GM19395 (cell line): ENCODE results near the gene ZFYVE28.

Experiments used
- ATAC-seq: cut with Tn5 transposase; IDR thresholded peaks from one replicate; pipeline ENCODE4 v1.9.1; 2021; ENCODE audit warnings: mild to moderate bottlenecking, moderate library complexity; ENCODE audit not compliant: unreplicated experiment

The ZFYVE28 gene

GRCh38 chr4:2264481-2265041 lies 153.9 kb downstream of the ZFYVE28 start:
- ATAC-seq = no peak

- ATAC-seq = no peak
Measured at GRCh38 chr4:2263926-2264321, 154.5 kb downstream of the ZFYVE28 start.

DNA sequence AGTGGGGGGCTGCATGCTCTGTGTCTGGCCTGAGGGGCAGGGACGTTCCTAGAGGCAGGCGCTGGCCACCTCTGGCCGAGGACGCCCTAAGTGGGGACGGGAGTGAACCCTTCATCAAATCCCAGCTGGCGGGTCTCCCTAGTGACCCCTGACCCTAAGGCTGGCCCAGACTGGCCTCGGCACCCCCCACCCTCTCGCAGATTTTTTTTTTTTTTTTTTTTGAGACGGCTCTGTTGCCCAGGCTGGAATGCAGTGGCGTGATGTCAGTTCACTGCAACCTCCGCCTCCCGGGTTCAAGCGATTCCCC lies 155.5 kb downstream of the ZFYVE28 start:
- no peak for ATAC-seq

GRCh38 chr4:2262145-2262943 lies 156.1 kb downstream of the ZFYVE28 start:
- peak; percentile 92 for ATAC-seq

- ATAC-seq = peak; percentile 5
Measured at GRCh38 chr4:2261853-2262144, 156.6 kb downstream of the ZFYVE28 start, which contains the start of gene MXD4. Gene MXD4, minus strand, starts transcription at chr4:2262109. Its CDS starts 129 bp downstream, at chr4:2261980.

DNA sequence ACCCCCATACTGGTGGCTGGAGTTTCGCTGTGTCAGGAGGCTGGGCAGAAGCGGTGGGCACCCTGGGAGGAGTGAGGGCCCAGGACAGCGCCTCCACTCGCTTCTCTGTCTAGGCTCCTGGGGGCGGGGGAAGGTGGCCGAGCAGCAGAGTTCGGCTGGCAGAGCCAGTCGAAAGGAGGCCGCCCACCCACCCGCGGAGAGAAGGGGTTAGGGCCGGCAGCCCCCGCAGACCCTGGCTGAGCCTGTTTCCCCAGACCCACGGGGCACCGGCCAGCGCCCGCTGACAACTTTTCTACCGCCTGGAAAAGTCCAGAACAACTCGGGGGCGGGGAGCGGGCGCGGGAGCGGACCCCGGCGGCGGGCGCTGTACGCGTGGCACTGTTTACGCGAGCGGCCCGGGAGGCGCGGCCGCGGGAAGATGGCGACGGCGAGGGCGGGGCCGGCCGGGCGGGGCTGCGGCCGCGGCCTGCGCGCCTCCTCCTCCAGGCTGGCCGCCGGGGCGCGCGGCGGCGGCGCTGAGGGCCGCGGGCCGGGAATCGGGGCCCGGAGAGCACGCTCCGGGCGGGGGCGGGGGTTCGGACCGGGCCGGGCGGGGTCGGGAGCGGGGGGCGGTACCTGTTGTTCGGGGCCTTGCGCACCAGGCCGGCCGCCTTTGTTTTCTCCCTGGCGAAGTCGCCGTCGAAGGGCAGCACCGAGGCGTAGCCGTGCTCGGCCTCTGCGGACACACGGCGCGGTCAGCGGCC lies 157.2 kb downstream of the ZFYVE28 start:
- ATAC-seq = no peak

DNA sequence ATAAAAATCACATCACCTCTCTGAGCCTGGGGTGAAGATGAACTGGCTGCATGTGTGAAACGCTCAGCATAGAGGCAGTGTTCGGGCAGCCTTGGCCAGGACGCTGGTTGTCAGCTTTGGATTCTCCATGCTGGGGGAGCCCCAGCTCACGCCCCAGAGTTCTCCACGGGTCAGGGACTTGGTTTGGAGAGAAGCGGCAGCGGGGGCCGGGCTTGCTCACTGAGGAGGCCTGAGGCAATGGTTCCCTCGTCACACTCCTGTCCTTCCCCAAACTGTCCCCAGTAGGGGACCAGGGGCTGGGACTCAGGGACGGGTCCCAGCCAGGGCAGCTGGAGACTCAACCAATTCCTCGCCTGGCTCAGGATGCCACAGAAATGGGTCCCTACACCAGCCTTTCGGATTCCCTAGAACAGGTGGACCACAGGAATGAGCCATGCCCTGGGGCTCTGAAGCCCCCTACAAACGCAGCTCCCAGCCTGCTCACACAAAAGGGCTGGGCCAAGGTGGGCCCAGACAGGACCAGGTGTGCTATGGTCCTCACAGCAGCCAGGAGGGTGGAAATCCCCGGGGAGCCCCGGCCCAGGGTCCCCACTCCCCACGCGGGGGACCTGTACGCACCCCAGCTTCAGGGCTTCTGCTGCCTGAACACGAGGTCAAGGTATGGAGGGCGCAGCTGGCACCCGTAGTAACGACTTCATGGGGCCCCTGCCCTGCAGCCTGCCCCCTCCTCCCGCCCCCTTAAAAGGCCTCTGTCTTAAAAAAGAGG lies 157.9 kb downstream of the ZFYVE28 start:
- ATAC-seq = no peak

DNA sequence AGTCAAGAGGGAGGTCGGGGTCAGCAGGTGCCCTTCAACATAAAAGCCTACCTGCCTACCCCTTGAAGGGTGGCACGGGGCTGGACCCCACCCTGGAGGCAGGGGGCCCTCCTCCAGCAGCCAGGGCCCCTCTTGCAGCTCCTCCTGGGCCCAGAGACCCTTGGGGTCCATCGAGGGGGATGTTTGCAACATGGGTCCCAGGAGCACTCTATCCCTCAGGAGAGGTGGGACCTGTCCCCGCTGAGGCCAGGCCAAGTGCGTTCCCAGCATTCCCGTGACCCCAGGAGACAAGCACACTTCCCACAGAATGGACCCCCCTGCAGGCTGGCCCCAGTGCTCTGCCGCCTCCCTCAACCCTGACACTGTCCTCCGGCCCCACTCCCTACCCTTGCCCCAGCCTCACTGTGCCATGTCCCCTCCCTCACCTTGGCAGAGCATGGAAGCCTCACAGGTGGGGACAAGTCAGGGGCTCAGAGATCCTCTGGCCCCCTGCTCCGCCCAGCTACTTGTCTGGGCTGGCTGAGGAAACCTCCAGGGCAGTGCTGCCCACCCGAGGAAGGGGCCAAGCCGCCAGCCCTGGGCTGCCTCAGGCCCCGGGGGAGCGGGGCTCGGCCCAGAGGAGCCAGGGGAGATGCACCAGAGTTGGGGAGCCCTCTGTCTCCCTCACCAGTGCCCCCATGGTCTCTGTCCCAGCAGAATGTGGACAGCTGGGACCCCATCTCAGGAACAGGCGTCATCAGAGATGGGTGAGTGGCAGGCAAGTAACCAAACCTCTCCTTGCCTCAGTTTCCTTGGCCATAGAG lies 158.7 kb downstream of the ZFYVE28 start:
- no peak for ATAC-seq

DNA sequence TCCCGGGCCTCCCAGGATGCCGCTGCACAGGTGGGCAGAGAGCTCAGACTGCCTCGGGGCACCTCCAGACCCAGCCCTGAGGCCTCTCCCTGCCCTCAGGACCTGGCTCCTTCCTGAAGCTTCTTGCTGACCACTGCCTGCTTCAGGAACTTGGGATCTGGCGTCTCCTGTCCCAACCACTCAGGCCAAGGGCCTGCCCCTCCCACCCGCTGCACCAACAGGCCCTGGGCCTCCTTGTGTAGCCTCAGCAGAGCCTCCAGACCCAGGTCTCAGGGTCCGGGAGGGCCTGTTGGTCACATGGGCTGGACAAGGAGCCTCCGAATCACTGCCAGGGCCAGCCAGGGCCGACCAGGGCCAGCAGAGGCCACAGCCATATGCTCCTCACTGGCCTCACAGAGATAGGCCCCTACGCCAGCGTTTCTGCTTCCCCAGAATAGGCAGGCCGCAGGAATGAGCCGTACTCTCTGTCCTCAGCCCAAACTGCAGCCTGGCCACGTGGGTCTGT lies 159.4 kb downstream of the ZFYVE28 start:
- ATAC-seq = no peak

DNA sequence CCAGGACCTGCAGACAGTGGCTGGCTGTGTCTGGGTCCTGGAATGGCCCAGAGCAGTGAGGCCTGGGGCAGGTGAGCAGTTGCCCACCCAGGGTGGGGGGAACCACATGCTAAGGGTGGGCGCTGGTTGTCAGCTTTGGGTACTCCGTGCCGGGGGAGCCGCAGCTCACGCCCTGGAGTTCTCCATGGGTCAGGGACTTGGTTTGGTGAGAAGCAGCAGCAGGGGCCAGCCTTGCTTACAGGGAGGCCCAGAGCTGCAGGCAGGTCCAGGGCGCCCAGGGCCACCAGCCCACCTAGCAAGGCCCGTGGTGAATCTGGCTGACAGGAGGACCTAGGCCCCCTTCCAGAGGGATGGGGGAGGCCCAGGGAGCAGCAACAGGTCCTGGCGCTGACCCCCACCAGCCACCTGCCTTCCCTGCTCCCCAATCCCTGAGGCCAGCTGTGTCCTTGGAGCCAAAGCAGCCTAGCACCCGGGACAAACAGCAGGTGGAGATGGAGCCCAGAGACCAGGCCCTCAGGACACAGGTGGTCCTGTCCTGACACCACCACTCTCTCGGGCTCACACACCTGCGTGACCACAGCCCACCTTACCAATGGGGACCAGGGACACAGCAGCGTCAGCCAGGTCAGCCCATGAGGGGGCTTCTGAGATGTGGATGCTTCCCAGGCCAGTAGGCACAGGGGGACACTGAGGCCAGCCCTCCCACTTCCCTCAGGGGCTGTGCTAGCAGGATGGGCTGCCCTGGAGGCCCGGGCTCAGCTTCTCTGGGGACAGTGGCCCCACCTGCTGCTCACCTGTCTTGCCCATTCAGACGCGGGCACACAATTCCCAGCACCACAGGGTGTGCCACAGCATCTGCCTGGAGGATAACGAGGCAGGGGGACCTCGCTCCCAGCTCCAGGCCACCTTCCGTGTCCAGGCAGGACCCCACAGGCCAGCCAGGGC lies 160.1 kb downstream of the ZFYVE28 start:
- no peak for ATAC-seq

DNA sequence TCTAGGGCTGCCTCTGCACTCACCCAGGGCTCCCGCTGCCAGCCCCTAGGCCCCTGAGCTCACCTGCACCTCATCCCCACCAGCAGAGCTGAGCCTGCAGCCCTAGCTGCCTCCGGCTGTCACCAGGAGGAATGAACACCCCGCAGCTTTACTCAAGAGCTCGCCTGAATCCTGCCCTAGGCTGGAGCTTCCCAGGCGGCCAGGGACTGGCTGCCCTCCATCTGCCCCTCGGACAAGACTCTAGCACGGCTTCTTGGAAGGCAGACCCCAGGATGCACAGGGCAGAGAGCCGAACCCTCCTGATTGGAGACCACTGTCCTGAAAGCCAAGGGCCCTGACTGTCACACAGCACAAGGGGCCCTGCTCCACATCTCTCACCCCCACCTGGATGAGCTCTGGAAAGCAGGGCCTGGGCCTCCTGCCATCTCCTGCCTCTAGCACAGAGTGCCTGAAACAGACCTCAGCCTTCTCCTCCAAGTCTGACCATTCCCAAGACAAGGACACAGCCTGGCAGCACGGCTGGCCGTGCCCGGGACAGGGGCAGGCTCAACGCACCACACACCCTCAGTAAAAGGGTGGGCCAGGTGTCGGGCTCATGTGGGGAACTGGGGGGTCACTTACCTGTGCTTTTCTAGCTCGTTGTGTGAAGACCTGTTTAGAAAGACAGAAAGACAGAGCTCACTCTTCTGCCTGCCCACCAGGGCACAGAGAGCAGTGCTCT lies 160.9 kb downstream of the ZFYVE28 start:
- no peak for ATAC-seq

DNA sequence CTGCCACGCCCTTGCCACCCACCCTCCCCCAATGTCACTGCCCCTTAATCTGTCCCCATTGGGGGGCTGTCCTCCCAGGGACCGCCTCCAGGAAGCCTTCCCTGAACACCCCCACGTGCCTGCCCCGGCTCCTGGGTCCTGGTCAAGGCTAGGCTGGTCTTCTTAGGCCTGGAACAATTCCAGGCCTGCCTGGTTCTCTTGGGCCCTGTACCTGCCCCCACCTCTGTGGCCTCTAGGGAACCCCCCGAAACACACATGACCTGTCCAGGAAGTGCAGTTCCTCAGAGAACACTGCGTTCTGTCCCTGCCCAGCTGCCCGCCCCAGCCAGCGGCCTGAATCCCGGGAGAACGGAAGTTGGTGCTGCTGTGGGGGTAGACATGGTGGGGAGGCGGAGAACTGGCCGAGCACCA lies 161.7 kb downstream of the ZFYVE28 start:
- no peak for ATAC-seq

DNA sequence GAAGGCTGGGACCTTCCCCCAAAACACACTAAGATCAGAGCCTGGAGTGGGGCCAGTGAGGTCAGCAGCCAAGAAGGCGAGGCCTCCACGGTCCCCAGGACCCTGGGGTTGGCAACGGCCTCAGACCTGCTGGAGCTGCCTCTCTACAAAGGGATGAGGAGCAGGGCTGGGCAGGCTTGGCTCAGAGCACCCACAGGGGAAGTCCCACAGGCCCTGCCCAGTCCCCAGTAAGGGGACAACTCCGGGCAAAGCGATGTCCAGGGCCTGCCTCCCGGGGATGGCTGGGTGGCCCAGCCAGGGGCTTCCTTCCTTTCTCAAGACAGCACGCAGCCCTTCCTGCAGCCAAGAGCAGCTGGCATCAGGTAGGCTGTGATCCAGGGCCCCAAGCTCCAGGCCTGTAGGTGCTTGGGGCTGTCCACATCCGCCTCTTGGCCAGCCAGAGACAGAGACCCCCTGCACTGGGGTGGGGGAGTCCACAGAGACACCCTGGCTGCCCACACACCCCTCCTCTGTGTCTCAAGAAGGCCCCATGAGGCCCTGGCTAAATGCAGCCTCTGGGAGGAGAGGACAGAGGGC lies 162.2 kb downstream of the ZFYVE28 start:
- no peak for ATAC-seq

DNA sequence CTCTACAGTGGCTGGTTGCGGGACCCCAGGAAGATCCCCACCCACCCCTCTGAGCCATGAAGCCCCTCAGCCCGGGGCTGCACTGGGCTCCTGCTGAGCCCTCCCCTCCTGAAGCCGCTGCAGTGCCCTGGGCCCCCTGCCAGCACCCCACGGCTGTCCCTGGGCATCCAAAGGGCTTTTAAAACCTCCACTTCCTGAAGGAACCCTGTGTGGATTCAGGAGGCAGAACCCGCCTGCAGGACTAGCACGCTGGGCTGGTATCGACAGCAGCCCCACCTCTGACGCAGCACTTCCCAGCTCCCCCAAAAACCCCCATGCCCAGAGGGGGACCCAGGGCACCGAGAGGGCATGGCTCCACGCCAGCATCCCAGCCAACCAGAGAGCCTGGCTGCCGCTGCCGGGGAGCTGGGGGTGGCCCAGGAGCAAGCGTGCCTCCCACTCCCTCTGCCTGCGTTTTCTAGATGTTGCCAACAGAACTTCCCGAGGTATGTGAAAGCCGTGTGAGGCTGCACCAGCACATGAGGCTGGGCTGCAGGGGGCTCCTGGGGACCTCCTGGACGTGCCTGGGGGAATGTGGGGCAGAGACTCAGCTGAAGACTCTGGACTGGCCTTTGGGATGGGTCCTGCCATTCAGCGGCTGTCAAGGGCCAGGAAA lies 162.8 kb downstream of the ZFYVE28 start:
- no peak for ATAC-seq

DNA sequence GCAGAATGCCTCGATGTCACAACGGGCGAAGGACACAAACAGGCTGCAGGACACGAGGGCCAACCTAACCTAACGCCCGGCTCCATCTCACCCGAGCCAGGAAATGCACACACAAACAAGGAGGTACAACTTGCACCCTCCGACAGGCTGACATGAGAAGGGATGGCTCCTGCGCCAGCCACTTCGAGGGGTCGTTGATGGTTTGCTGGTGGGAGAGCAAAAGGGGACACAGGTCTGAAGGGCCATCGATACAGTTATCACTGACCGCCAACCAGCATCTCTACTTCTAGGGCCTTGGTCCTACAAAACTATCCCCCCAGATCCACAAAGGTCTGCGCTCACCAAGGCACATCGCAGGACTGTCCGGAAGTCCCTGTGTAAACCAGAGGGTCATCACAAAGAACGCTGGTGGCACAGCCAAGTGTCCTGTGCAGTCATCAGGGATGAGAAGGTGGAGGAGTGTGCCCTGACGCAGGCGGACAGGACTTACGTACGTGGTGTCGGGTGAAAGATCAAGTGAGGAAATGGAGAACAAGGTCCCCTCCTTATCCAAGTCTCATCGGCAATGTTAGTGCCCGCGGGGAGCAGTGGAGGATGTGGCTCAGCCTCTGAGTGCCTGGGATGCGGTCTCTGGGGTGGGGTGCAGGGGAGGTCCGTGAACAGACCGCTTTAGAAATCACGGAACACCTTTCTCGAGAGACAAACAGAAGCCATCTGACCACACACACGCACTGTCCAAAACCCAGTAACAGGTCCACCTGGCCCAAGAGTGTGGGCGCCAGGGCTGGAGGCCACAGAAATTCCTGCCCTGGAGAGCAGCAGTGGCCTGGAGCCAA lies 163.6 kb downstream of the ZFYVE28 start:
- ATAC-seq = no peak

DNA sequence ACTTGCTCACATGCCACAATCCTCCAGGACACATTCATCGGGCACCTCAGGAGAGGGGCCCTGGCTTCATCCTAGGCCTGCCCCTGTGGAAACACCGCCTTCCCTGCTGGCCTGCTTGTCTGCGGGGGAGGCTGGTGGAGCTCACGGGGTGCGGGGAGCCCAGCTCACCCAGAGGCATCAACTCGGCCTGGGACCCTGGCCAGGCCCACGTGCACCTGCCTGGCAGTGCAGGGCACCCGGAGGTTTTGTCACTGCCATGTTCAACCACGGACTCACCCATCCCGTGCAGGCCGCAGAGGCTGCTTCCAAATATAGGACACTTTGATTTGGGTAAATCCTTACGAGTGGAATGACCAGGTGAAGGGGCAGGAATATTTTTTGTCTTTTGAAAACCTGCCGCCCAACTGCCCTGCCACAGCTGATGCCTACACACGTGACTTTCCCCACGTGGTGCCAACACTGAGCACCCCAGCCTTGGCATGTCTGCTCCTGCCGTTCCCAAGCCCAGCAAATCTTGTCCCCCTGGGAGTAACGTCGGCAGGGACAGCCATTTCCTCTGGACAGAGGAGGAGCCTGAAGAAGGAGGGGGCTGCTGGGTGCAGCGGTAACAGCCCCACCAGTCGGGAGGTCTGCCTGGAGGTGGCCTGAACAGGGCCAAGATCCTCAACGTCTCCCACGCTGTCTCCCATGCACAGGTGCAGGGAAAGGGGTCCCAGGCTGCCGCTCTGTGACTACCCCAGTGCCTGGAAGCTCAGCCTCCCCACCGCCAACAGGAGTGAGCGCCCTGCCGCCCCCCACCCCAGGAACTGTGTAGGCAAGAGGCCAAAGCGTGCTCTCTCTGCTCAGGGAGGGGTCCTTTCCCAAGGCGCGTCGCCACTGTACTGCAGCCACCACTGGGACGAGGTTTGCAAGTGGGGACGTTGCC lies 165.0 kb downstream of the ZFYVE28 start:
- no peak for ATAC-seq
